Measurements from ENCODE around the gene TOB2. TPM values are rescaled to one million over a fixed set of nuclear protein-coding genes. Genes with fewer than 3 reads are reported as not detected.
A peak's percentile ranks its signal among the peaks of the same experiment; 100 is the strongest.

The TOB2 gene, protein sequence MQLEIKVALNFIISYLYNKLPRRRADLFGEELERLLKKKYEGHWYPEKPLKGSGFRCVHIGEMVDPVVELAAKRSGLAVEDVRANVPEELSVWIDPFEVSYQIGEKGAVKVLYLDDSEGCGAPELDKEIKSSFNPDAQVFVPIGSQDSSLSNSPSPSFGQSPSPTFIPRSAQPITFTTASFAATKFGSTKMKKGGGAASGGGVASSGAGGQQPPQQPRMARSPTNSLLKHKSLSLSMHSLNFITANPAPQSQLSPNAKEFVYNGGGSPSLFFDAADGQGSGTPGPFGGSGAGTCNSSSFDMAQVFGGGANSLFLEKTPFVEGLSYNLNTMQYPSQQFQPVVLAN
- total RNA-seq (100 to 1,000 TPM in 1 of 4 donors, 10 to 100 TPM in 3; 12.3 to 111 (median 50.9) TPM), polyA plus RNA-seq (10 to 100 TPM in 2 of 3 donors, 1 to 10 TPM in 1; 9.5 to 26.1 (median 23.4) TPM)
- long read RNA-seq, donor 1, full-length matches to known transcripts, result 1 of 10 reads
- long read RNA-seq, donor 1, partial matches to known transcripts, result 0 of 10 reads
- long read RNA-seq, donor 1, other reads (novel, unspliced or antisense), result 9 of 10 reads
- long read RNA-seq, donor 2, full-length matches to known transcripts, result 68 of 174 reads
- long read RNA-seq, donor 2, partial matches to known transcripts, result 0 of 174 reads
- long read RNA-seq, donor 2, other reads (novel, unspliced or antisense), result 106 of 174 reads

DNA sequence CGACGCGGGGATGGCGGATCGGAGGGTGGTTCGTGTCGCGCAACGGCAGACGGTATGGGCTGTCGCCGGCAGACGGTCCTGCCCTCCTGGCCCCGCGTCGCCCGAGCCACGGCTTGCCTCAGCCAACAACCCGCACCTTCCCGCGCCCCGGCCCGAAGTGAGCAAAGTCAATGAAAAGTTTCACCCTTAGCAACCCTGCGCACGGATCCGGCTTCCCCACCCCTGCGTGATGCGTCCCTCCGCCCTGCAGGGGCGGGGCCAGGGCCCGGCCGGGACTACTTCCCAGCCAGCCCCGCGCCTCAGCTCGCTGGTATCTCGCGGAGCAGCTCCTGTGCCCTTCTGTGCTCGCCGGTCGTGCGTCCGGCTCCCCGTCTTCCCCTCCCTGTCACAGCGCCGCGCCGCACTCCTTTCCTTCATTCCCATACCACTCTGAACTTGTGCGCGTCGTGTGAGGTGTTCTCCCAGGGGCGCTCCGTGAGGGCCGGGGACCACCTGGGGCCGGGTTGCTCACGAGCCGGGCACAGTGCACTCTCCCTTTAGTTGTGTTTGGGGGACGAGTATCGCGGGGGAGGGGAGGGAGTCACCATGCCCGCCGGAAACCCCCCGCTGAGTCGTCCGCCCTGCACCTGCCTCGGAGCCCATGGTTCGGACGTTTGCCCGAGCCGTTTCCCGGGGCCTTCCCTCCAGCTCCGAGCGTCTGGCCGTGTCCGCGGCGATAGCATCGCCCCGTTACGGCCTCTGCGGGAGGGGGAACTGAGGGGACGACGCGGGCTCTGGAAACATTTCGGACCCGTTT is at the start of gene TOB2:
TOB2 (minus strand) TSS at position 163 of the 796 bp plus-strand sequence. CDS start 9,456 bp downstream, outside the sequence.
- peak; percentile 66 to 73 (median 68) for ATAC-seq
- H3K27me3 ChIP-seq (ENCODE audit: insufficient read depth in 3 of 3, low read length in 2 of 3), result no peaks in the 10 kb centered on the region
- DNase-seq, result peak; percentile 96 to 97
- intact Hi-C loops (cut with DNase I), result loop anchor here in 1 of 2 donors (5.0 kb wide), 1 partner anchor 65 kb away; no protein-coding TSS in a partner anchor
- peaks cover 0 to 16% of the 10 kb centered on the region in 2 donors for H3K36me3 ChIP-seq (ENCODE audit: insufficient read depth in 1 of 2, low read depth in 1 of 2)
- WGBS, 3 donors, result 0% methylated on average over 79 to 85 of the region's 85 CpGs
- TF ChIP-seq CTCF (IDR thresholded peaks at IDR 0.05), result no peak
- H3K27ac ChIP-seq, result peak within 1 kb of the TSS; percentile 99
- no peaks in the 10 kb centered on the region for H3K9me3 ChIP-seq
- peak within 1 kb of the TSS; percentile 98 for H3K4me3 ChIP-seq
- peaks cover 30% of the 10 kb centered on the region for H3K4me1 ChIP-seq

GRCh38 chr22:41491374-41492100 is 44.9 kb upstream of the TOB2 start:
- Histone ChIP-seq H3K4me3 (no peak overlapping the region), H3K27me3 (ENCODE audit: insufficient read depth in 3 of 3, low read length in 2 of 3) (no peaks in the 10 kb centered on the region), H3K9me3 (no peaks in the 10 kb centered on the region), H3K36me3 (ENCODE audit: insufficient read depth in 1 of 2, low read depth in 1 of 2) (peaks cover 2 to 7% of the 10 kb centered on the region in 2 donors), H3K27ac (peak overlapping the region; percentile 79), H3K4me1 (peaks cover 55% of the 10 kb centered on the region)
- no peak for ATAC-seq
- WGBS, 3 donors, result 27 to 58% (median 36%) methylated on average over 5 of the region's 5 CpGs
- DNase-seq, result no peak
- no peak for TF ChIP-seq CTCF (IDR thresholded peaks at IDR 0.05)
- intact Hi-C loops (cut with DNase I), result no loop called here

GRCh38 chr22:41488596-41489385 is 42.2 kb upstream of the TOB2 start:
- TF ChIP-seq CTCF (IDR thresholded peaks at IDR 0.05), result no peak
- no peak overlapping the region for H3K4me3 ChIP-seq
- H3K27me3 ChIP-seq (ENCODE audit: insufficient read depth in 3 of 3, low read length in 2 of 3), result no peaks in the 10 kb centered on the region
- intact Hi-C loops (cut with DNase I), result no loop called here
- H3K27ac ChIP-seq, result peak overlapping the region; percentile 63
- ATAC-seq (peak in 2 of 4 donors; percentile 43 to 62), DNase-seq (no peak)
- no peaks in the 10 kb centered on the region for H3K9me3 ChIP-seq
- peaks cover 0 to 2% of the 10 kb centered on the region in 2 donors for H3K36me3 ChIP-seq (ENCODE audit: insufficient read depth in 1 of 2, low read depth in 1 of 2)
- peaks cover 71% of the 10 kb centered on the region for H3K4me1 ChIP-seq
- WGBS, 3 donors, result 63 to 69% (median 65%) methylated on average over 3 of the region's 3 CpGs

Data from psoas muscle (tissue), 8 donors.